Measurements from ENCODE around the gene THBS2. TPM values are rescaled to one million over a fixed set of nuclear protein-coding genes. Genes with fewer than 3 reads are reported as not detected.
"Not testable (repeated sequence)": the region's sequence is repeated elsewhere in the genome, so short reads cannot be mapped to it uniquely, and the experiment has no call there.

THBS2 gene
- not detected for total RNA-seq

DNA sequence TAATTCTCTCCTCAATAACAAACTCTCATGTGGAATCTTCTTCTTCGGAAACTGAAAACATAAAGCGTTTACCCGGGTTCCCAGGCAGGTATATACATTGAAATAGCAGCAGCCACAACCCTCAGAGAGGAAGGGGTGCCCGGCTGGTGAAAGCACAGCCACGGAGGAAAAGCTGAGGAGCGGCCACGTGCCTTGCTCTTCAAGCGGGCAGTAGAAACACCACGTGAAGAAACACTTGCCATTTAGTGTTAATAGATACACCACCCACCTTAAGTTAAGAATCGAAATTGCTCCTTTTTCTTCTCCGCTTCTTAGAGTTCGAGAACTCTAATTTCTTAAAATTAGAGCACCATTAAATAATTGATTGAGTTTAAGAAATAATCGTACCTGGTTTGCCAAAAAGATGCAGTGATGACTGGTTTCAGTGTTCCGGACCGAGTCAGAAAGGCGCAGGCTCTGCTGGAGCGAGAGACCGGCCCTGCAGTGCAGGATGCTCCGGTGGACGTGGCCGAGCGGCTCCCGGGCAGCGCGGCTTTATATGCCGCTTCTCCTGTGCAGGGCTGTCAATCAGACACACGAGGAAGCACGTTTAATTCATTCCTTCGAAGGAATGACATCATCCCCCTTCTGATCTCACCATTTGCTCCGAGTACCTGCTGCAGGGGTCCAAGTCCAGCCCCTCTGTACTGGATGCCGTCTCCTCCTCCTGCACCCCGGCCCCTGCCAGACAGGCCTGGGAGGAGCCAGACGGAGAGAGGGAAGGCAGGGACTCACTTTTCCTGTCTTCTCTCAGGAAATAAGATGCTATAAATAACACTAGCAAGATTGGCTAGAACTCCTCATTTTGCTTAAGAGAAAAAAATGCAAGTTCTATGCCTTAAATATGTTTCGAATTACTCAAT is at the start of gene THBS2:
TSS of gene THBS2 (minus strand) at position 510 of the 902 bp plus-strand sequence. CDS start 3,062 bp downstream, outside the sequence.
- no peaks in the 10 kb centered on the region for H3K36me3 Mint-ChIP-seq (ENCODE audit: low read depth)
- H3K27ac Mint-ChIP-seq, result no peak within 1 kb of the TSS
- peaks cover 54% of the 10 kb centered on the region for H3K27me3 Mint-ChIP-seq
- H3K4me1 Mint-ChIP-seq, result peaks cover 18% of the 10 kb centered on the region
- H3K4me3 Mint-ChIP-seq, result no peak within 1 kb of the TSS
- ChIA-PET POLR2A (no interaction called here), CTCF (no interaction called here)
- DNase-seq (no peak), ATAC-seq (no peak)
- intact Hi-C loops (cut with DNase I, micrococcal nuclease), result no loop called here
- no peaks in the 10 kb centered on the region for H3K9me3 Mint-ChIP-seq (ENCODE audit: low read depth)

DNA sequence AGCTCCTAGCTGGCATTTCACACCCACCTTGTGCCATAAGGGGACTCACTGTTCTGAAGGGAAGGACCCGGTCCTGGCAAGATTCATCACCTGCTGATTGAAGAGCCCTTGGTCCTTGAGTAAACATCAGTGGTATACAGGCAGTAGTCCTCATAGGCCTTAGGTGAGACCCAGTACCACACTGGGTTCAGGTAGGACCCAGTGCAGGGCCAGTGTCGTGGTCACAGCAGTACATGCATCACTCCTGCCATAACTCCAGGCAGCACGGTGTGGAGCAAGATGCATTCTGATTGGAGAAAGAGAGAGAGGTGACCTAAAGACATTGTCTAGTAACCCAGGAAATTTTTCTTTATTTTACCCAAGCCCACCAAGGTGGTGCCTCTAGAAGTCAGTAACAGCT is 49.1 kb upstream of the THBS2 start:
- DNase-seq (no peak), ATAC-seq (no peak)
- intact Hi-C loops (cut with DNase I, micrococcal nuclease), result no loop called here
- no peaks in the 10 kb centered on the region for H3K36me3 Mint-ChIP-seq (ENCODE audit: low read depth)
- ChIA-PET CTCF (interaction anchor here (0.5 to 0.7 kb wide), 2 partner anchors 108 to 316 kb away, joined by 3 read pairs; no protein-coding TSS in a partner anchor), POLR2A (no interaction called here)
- peaks cover 16% of the 10 kb centered on the region for H3K27me3 Mint-ChIP-seq
- H3K4me3 Mint-ChIP-seq, result no peak overlapping the region
- no peaks in the 10 kb centered on the region for H3K9me3 Mint-ChIP-seq (ENCODE audit: low read depth)
- H3K27ac Mint-ChIP-seq, result no peak overlapping the region
- no peaks in the 10 kb centered on the region for H3K4me1 Mint-ChIP-seq

DNA sequence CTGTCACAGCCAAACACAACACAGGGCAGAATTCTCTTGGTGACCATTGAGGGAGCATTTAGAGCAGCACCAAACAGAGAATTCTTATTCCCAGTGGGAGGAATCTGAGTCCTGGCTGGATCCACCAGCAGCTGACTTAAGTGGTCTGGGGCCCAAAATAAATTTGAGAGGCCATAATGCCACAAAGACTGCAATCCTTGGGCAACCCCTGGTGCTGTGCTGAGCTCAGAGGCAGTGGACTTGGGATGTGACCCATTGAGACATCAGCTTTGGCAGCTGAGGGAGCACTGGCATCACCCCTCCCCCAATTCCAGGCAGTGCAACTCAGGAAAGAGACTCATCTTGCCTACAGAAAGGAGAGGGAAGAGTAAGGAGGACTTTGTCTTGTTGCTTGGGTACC is 48.6 kb upstream of the THBS2 start:
- H3K4me1 Mint-ChIP-seq, result no peaks in the 10 kb centered on the region
- no peak overlapping the region for H3K27ac Mint-ChIP-seq
- H3K36me3 Mint-ChIP-seq (ENCODE audit: low read depth), result no peaks in the 10 kb centered on the region
- ChIA-PET POLR2A (no interaction called here), CTCF (interaction anchor here (0.5 kb wide), 1 partner anchor 317 kb away, joined by 3 read pairs; no protein-coding TSS in a partner anchor)
- no peaks in the 10 kb centered on the region for H3K9me3 Mint-ChIP-seq (ENCODE audit: low read depth)
- ATAC-seq (no peak), DNase-seq (no peak)
- H3K27me3 Mint-ChIP-seq, result peaks cover 16% of the 10 kb centered on the region
- no peak overlapping the region for H3K4me3 Mint-ChIP-seq
- intact Hi-C loops (cut with DNase I, micrococcal nuclease), result no loop called here

DNA sequence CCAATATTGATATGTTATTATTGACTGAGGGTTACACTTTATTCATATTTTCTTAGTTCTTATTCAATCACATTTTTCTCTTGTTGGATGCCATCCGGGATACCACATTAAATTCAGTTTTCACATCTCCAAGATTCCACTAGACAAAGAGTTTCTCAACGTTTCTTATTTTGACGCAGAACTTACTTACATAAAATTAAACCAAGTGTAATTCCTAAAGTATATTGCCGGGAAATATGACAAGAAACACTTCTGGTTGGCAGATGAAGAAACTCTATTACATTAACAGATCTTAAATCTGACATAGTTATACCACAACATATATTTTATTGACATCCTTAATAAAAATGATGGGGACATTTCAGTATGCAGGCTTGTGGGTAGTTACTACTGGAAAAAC is 47.3 kb upstream of the THBS2 start:
- ATAC-seq (no peak), DNase-seq (no peak)
- H3K27ac Mint-ChIP-seq, result no peak overlapping the region
- no peaks in the 10 kb centered on the region for H3K9me3 Mint-ChIP-seq (ENCODE audit: low read depth)
- intact Hi-C loops (cut with DNase I, micrococcal nuclease), result no loop called here
- no peak overlapping the region for H3K4me3 Mint-ChIP-seq
- H3K27me3 Mint-ChIP-seq, result peaks cover 20% of the 10 kb centered on the region
- H3K4me1 Mint-ChIP-seq, result no peaks in the 10 kb centered on the region
- CTCF ChIA-PET, result no interaction called here
- H3K36me3 Mint-ChIP-seq (ENCODE audit: low read depth), result no peaks in the 10 kb centered on the region
- POLR2A ChIA-PET, result no interaction called here

DNA sequence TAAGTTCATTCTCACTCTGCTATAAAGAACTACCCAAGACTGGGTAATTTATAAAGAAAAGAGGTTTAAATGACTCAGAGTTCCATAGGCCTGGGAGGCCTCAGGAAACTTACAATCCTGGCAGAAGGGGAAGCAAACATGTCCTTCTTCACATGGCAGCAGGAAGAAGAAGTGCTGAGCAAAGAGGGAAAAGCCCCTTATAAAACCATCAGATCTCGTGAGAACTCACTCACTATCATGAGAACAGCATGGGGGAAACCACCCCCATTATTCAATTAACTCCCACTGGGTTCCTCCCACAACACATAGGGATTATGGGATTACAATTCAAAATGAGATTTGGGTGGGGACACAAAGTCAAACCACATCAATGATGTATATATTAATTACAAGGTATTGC is 45.0 kb upstream of the THBS2 start:
- CTCF ChIA-PET; intact Hi-C loops (cut with DNase I, micrococcal nuclease); H3K4me3 Mint-ChIP-seq; POLR2A ChIA-PET; H3K9me3 Mint-ChIP-seq (ENCODE audit: low read depth); H3K4me1 Mint-ChIP-seq; H3K36me3 Mint-ChIP-seq (ENCODE audit: low read depth); ATAC-seq; DNase-seq; H3K27ac Mint-ChIP-seq: not testable (repeated sequence)
- peaks cover 19% of the 10 kb centered on the region for H3K27me3 Mint-ChIP-seq

DNA sequence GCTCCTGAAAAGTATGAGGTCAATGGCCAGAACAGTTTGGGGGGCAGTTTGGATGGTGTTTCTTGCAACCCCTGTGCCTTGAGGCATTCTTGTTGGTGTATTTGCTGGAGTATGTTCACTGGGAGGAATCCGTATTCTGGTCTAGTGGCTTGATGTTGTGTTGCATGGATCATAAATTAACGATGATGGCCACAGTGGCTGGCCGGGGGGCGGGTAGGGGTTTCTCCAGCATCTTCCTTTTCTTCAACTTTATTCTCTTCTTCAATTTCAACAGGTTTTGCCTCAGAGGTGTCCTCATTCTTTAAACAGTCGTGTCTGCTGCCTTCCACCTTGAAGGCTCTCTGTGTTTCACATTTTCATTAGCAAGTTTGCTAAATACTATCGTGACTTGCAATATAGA is 43.0 kb upstream of the THBS2 start:
- ChIA-PET CTCF (no interaction called here), POLR2A (no interaction called here)
- Mint-ChIP-seq H3K9me3 (ENCODE audit: low read depth) (no peaks in the 10 kb centered on the region), H3K4me1 (no peaks in the 10 kb centered on the region), H3K36me3 (ENCODE audit: low read depth) (no peaks in the 10 kb centered on the region), H3K27ac (no peak overlapping the region), H3K4me3 (no peak overlapping the region), H3K27me3 (peaks cover 15% of the 10 kb centered on the region)
- DNase-seq, result no peak
- ATAC-seq, result no peak
- intact Hi-C loops (cut with DNase I, micrococcal nuclease), result no loop called here

DNA sequence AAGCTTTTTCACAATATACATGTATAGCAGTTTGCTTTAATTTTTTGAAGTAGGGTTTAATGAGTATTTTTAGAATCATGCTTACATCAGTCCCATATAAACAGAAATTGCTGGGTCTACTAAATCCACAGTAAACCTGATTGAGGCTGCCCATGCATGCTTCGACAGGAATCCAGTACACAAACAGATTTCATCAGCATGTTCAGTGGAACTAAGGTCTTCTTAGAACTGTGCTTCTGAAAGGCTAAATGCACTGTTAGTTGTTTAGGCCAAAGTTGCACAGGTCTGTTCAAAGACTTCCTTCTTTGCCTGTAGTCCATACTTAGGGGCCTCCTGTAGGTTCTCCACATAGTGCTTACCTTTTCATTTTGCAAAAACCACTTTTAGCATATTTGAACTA is 42.5 kb upstream of the THBS2 start:
- Mint-ChIP-seq H3K4me1 (no peaks in the 10 kb centered on the region), H3K27ac (no peak overlapping the region), H3K27me3 (peaks cover 15% of the 10 kb centered on the region), H3K36me3 (ENCODE audit: low read depth) (no peaks in the 10 kb centered on the region), H3K4me3 (no peak overlapping the region), H3K9me3 (ENCODE audit: low read depth) (no peaks in the 10 kb centered on the region)
- ChIA-PET POLR2A (no interaction called here), CTCF (no interaction called here)
- intact Hi-C loops (cut with DNase I, micrococcal nuclease), result no loop called here
- no peak for ATAC-seq
- DNase-seq, result no peak

DNA sequence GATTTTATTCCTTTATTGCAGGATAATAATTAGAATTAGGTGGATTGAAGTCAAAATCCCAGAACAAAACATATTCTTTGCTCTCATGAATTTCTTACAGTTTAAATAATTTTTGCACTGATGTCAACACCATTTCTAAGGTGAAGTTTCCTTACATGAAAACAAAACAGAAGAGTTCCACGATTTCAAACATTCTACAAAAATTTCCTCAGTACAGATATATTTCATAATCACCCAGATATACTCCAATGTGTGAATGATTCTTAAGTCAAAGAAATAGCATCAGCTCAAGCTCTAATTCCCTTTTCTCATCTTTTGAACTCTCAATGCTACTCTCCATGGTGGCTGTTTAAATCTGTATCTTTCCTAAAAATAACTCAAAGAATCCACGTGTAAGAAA is 39.5 kb upstream of the THBS2 start:
- ATAC-seq, result no peak
- no peak overlapping the region for H3K27ac Mint-ChIP-seq
- no peak overlapping the region for H3K4me3 Mint-ChIP-seq

DNA sequence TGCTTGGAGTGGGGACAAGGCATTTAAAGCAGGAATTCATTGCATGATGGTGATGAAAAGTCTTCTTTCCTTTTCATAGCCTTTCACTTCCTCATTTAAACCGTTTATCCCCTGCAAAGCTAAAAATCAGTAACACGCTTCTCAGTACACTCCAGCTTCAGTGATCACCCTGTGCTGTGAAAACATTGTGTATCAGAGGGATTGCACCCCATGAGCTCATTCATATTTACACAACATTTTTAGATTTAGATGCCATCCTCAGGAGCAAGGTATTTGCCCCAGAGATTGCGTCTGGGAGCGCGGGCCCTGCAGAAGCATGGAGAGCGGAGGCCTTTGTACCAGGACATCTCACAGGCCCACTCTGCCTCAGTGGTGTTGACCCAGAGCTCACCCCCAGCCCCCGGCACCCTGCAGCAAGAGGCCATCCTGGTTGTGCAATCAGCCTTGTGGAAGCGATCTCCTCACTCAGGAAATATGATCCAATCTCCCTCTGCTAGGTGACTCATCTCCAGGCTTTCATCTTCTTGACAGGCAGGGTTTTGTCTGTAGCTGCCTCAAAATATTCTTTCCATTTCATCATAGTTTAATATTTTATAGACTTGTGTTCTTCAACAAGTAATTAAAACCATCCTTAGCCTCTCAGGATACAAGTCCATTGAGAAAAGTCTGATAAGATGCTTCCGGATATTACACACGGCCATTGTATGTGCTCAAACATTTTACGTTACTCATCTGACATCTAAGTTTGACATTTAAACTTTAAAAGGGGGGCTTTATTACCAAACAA is 38.9 kb upstream of the THBS2 start:
- Mint-ChIP-seq H3K27me3 (peaks cover 7% of the 10 kb centered on the region), H3K27ac (no peak overlapping the region), H3K4me1 (no peaks in the 10 kb centered on the region), H3K4me3 (no peak overlapping the region), H3K9me3 (ENCODE audit: low read depth) (no peaks in the 10 kb centered on the region), H3K36me3 (ENCODE audit: low read depth) (no peaks in the 10 kb centered on the region)
- CTCF ChIA-PET, result no interaction called here
- POLR2A ChIA-PET, result no interaction called here
- DNase-seq, result no peak
- intact Hi-C loops (cut with DNase I, micrococcal nuclease), result no loop called here
- ATAC-seq, result no peak

More for the DNA sequence above, 39.5 kb upstream of the THBS2 start:
- H3K4me1 Mint-ChIP-seq, result no peaks in the 10 kb centered on the region
- H3K27me3 Mint-ChIP-seq, result peaks cover 9% of the 10 kb centered on the region
- H3K36me3 Mint-ChIP-seq (ENCODE audit: low read depth), result no peaks in the 10 kb centered on the region
- no peaks in the 10 kb centered on the region for H3K9me3 Mint-ChIP-seq (ENCODE audit: low read depth)
- POLR2A ChIA-PET, result no interaction called here
- CTCF ChIA-PET, result no interaction called here
- intact Hi-C loops (cut with DNase I, micrococcal nuclease), result no loop called here
- DNase-seq, result no peak

DNA sequence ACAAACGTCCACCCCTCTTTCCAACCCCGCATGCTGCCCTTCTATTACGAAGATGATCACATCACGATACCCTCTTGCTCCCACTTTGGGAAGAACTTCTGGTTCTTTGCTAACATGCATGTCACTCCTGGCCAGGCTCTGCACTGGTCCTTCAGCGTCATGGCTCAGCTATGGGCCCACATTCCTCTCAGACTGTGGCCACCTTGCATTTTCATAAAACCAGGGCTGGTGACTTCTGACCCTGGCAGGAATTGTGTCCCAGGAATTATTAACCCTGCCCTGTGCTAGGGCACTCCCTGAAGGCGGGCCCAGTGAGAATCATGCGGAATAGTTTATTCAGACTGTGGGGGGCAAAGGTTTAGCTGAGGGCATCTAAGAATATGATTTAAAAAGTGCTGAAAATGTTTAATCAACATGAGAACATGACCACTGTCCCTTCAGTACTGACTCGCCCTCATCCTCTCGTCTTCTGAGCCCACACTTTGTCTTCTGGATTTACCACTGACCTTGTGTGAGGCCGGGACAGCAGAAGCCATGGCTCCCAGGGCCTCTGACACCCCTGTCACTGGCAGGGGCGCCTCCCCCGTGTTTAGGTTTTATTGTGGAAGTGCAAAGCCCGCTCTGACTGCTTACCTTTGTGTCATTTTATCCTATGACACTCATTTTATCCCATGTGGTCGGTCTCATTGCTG is 38.1 kb upstream of the THBS2 start:
- intact Hi-C loops (cut with DNase I, micrococcal nuclease), result no loop called here
- H3K4me3 Mint-ChIP-seq, result no peak overlapping the region
- H3K4me1 Mint-ChIP-seq, result no peaks in the 10 kb centered on the region
- peaks cover 5% of the 10 kb centered on the region for H3K27me3 Mint-ChIP-seq
- no peak for DNase-seq
- H3K27ac Mint-ChIP-seq, result no peak overlapping the region
- no peak for ATAC-seq
- H3K36me3 Mint-ChIP-seq (ENCODE audit: low read depth), result no peaks in the 10 kb centered on the region
- ChIA-PET POLR2A (no interaction called here), CTCF (no interaction called here)
- H3K9me3 Mint-ChIP-seq (ENCODE audit: low read depth), result no peaks in the 10 kb centered on the region

DNA sequence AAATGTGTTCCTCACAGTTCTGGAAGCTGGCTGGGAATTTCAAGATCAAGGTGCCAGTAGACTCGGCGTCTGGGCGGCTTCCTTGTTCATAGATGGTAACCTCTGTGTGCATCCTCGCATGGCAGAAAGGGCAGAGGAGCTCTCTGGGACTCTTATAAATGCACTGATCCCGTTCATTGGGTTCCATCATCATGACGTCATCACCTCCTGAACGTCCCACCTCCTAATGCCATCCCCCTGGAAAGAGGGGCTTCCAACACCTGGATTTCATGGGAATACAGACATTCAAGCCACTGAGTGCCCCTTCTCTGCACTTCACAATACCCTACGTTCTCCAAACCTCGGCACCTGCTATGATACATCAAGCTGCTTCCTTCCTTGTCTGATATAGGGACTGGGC is 37.5 kb upstream of the THBS2 start:
- ChIA-PET POLR2A (no interaction called here), CTCF (no interaction called here)
- Mint-ChIP-seq H3K4me3 (no peak overlapping the region), H3K36me3 (ENCODE audit: low read depth) (no peaks in the 10 kb centered on the region), H3K27me3 (peaks cover 2% of the 10 kb centered on the region), H3K9me3 (ENCODE audit: low read depth) (no peaks in the 10 kb centered on the region), H3K4me1 (no peaks in the 10 kb centered on the region), H3K27ac (no peak overlapping the region)
- no peak for ATAC-seq
- intact Hi-C loops (cut with DNase I, micrococcal nuclease), result no loop called here
- DNase-seq, result no peak
